GM12891 (cell line): ENCODE results near the gene HOMER2.

Source experiments
- PAX5 ChIP-seq: IDR thresholded peaks from 2 replicates; pipeline ENCODE4 v1.6.1; 2011; ENCODE audit warnings: low read length, moderate library complexity, mild to moderate bottlenecking; ENCODE audit not compliant: insufficient read depth, severe bottlenecking
- POLR2A ChIP-seq: IDR thresholded peaks from 2 replicates; pipeline ENCODE4 v1.6.1; 2011; ENCODE audit warnings: low read depth, low read length, control low read depth
- POLR2AphosphoS5 ChIP-seq: IDR thresholded peaks from 2 replicates; pipeline ENCODE4 v1.6.1; 2011; ENCODE audit warnings: low read depth, low read length, control low read depth
- POU2F2 ChIP-seq: IDR thresholded peaks from 2 replicates; pipeline ENCODE4 v1.6.1; 2011; ENCODE audit warnings: low read depth, mild to moderate bottlenecking, control low read depth, low read length, moderate library complexity
- SPI1 ChIP-seq: IDR thresholded peaks from 2 replicates; pipeline ENCODE4 v1.6.1; 2011; ENCODE audit warnings: low read depth, low read length, control low read depth
- TAF1 ChIP-seq: IDR thresholded peaks from 2 replicates; pipeline ENCODE4 v1.6.1; 2011; ENCODE audit warnings: low read depth, low read length, control low read depth

DNA sequence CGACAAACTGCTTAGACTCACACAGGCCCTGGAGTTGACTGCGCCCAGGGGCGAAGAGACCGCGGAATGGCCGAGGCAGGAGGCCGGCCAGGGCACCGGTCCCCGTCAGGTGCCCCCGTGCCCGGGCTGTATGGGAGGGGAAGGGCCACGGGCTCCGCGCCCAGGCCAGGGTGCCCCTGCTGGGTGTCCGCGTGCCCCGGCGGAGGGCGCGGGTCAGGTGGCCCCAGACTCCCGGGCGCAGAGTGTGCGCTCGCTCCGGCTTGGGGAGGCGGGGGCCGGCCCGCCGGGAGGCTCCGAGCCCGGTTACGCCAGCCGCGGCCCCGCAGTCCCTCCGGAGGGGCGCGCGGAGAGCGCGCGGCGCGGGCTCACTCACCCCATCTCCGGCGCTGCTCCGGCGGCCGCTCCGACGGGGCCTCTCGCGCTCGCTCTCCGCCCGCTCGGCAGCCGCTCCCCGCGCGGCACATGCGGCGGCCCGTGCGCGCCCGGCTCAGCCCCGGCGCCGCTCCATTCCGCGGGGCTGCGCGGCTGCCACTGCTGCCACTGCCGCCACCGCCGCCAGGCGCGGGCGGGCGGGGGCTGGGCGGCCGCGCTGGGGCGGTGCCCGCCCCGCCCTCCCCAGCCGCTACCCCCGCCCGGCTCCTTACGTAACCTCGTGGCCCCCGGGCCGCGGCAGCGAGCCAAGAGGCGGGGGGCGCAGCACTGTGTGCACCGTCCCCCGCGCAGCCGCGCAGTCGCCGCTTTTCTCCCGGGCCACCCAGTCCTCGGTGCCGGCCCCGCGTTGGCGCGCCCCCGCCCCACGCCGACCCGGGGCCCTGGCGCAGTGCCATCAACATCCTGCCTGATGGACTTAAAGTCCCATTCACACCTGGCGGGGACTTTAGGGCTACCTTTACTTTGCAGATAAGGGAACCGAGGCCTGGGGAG is at the start of gene HOMER2:
- TF ChIP-seq POLR2AphosphoS5 (no peak), POLR2A (no peak), TAF1 (no peak), PAX5 (no peak), SPI1 (no peak), POU2F2 (no peak)
